Measurements from ENCODE around the gene CAMTA2. TPM values are rescaled to one million over a fixed set of nuclear protein-coding genes. Genes with fewer than 3 reads are reported as not detected.

CAMTA2 gene
- total RNA-seq, 4 donors from 2014 or later = 42.4 to 124 (median 88.7) TPM

DNA sequence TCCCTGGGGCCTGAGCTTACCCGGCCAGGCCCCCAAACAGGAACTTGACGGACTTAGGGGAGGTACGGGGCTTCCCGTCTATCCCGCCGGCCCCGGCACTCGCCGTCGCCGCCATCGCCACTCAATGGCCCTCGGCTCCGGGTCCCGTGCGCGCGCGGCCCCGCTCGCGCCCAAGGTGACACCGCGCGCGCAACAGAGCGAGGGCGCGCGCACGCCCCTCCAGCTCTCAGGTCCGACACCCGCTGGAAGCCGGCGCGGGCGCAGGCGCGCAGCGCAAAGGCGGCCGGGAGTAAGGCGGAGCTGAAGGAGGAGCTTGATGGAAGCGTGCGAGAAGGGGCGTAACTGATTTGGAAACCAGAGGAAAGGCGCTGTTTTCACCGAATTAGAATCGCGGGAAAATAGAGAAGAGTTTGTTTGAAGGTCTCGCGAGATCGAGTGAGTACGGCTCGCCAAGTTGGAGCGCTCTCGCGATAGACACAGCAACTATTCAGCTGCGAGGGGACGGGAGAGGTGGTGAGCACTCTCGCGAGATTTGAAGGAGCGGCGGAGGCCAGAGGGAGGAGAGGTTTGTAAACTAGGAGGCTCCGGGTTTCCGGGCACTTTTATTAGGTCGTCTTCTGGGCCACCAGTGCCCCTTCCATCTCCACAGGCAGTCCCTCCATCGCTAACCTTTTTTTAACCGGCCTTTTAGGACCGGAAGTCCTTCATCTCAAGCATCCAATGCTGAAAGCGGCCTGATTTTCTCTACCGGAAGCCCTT lies 47.5 kb downstream of the CAMTA2 start, which contains the start of the genes RNF167 and SLC25A11:
Gene RNF167 (plus strand): TSS at position 473 of the 759 bp plus-strand sequence. CDS start 642 bp downstream, outside the sequence.
Gene SLC25A11 (minus strand): TSS at position 251 of the 759 bp plus-strand sequence. CDS start 136 bp downstream, at position 115.
- Histone ChIP-seq H3K36me3 (peaks cover 0 to 51% (median 0%) of the 10 kb centered on the region in 3 donors), H3K27ac (peak within 1 kb of the TSS; percentile 85 to 97 (median 96)), H3K4me3 (peak within 1 kb of the TSS; percentile 62 to 89 (median 78)), H3K4me1 (peaks cover 0 to 57% (median 27%) of the 10 kb centered on the region in 4 donors), H3K27me3 (no peaks in the 10 kb centered on the region), H3K9me3 (no peaks in the 10 kb centered on the region)
- DNase-seq = peak; percentile 95 to 98 (median 96)
- TF ChIP-seq CTCF (IDR thresholded peaks at IDR 0.05) = peak in 2 of 6 experiments; percentile 2 to 15
- TF ChIP-seq POLR2A (IDR thresholded peaks at IDR 0.05) = peak; percentile 73 to 83

GRCh38 chr17:4939546-4939795 lies 48.0 kb downstream of the CAMTA2 start:
- DNase-seq = no peak
- no peak for TF ChIP-seq POLR2A (IDR thresholded peaks at IDR 0.05)
- TF ChIP-seq CTCF (IDR thresholded peaks at IDR 0.05) = no peak
- no peaks in the 10 kb centered on the region for H3K27me3 ChIP-seq
- H3K9me3 ChIP-seq = no peaks in the 10 kb centered on the region
- H3K4me3 ChIP-seq = peak overlapping the region; percentile 62 to 89 (median 78)
- peak overlapping the region; percentile 85 to 97 (median 96) for H3K27ac ChIP-seq
- H3K4me1 ChIP-seq = peaks cover 0 to 56% (median 23%) of the 10 kb centered on the region in 4 donors
- peaks cover 0 to 46% (median 0%) of the 10 kb centered on the region in 3 donors for H3K36me3 ChIP-seq

DNA sequence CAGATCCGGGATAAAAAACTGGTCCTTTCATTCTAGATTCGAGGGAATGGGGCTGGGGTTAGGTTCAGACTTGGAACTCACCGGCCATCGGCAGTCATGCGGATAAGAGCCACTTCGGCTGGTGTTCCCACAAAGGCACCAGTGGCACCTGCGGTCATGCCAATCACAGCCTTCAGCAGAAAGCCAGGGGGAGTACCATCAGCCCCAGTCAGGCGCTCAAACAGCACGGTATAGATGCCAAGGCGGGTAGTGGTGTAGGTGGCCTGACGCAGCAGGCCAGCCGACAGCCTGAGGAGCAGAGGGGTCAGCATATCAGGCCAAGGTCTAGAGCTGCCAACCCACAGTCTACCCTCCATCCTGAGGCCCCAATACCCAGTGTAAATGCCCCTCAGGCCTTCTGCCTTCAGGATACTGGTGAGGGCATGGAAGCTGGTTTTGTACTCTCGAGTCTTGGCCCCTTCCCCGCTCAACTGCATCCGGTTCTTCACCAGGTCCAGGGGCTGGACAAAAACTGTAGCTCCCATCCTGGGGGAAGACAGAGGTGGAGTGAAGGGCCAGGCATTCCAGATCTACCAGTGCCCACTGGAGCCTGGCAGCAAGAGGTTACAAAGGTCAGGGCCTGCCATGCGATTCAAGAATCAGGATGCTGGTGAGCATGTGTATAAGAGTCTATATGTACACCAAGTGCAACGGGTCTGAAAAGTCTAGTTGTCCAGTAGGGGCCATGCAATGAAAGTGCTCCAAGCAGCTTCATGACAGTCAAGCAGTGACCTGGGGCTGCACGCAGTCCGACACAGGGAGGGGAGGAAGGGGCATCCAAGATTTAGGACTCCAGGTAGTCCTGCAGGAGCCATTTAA lies 48.6 kb downstream of the CAMTA2 start:
- peak overlapping the region; percentile 62 to 89 (median 78) for H3K4me3 ChIP-seq
- H3K36me3 ChIP-seq = peaks cover 0 to 42% (median 0%) of the 10 kb centered on the region in 3 donors
- H3K27ac ChIP-seq = peak overlapping the region; percentile 85 to 97 (median 96)
- no peaks in the 10 kb centered on the region for H3K27me3 ChIP-seq
- no peaks in the 10 kb centered on the region for H3K9me3 ChIP-seq
- H3K4me1 ChIP-seq = peaks cover 0 to 57% (median 25%) of the 10 kb centered on the region in 4 donors
- DNase-seq = no peak
- no peak for TF ChIP-seq POLR2A (IDR thresholded peaks at IDR 0.05)
- no peak for TF ChIP-seq CTCF (IDR thresholded peaks at IDR 0.05)

DNA sequence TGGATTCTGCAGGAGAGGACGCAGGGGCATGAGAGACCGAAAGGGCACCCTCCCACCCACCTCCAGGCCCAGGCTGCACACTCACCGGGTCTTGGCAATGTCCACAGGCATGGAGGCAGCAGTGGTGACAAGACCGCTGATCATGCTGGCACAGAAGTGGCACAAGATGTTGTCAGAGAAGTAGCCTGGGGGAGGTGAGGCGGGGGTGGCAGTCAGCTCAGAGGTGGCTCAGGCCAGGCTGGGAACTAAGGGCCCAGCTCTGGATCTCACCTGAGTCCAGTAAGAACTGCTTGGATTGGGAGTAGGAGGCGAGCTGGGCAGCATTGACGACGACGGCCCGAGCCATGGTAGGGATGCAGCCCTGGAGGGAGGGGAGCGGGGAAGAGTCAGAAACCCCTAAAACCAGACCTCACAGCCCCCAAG lies 49.4 kb downstream of the CAMTA2 start:
- Histone ChIP-seq H3K27me3 (no peaks in the 10 kb centered on the region), H3K4me3 (no peak overlapping the region), H3K4me1 (peaks cover 0 to 50% (median 23%) of the 10 kb centered on the region in 4 donors), H3K27ac (no peak overlapping the region), H3K36me3 (peaks cover 0 to 33% (median 0%) of the 10 kb centered on the region in 3 donors), H3K9me3 (no peaks in the 10 kb centered on the region)
- no peak for DNase-seq
- TF ChIP-seq CTCF (IDR thresholded peaks at IDR 0.05) (no peak), POLR2A (IDR thresholded peaks at IDR 0.05) (no peak)

GRCh38 chr17:4937553-4937952 lies 49.9 kb downstream of the CAMTA2 start:
- H3K27ac ChIP-seq = no peak overlapping the region
- DNase-seq = no peak
- H3K27me3 ChIP-seq = no peaks in the 10 kb centered on the region
- H3K4me1 ChIP-seq = peaks cover 0 to 45% (median 23%) of the 10 kb centered on the region in 4 donors
- H3K4me3 ChIP-seq = no peak overlapping the region
- H3K36me3 ChIP-seq = peaks cover 0 to 28% (median 0%) of the 10 kb centered on the region in 3 donors
- no peaks in the 10 kb centered on the region for H3K9me3 ChIP-seq
- TF ChIP-seq POLR2A (IDR thresholded peaks at IDR 0.05) (no peak), CTCF (IDR thresholded peaks at IDR 0.05) (no peak)

Measured in Peyer's patch (tissue), 4 donors.